Measurements from ENCODE around the gene HPS4.

- no peak for TF ChIP-seq CTCF (IDR thresholded peaks at IDR 0.05)
- no peak for TF ChIP-seq POLR2A (IDR thresholded peaks at IDR 0.05)
These were observed 2.3 kb upstream of the HPS4 start for GRCh38 chr22:26485806-26486390.

Measured in body of pancreas (tissue), 4 donors.